ENCODE data around the gene CHCHD1. TPM values are rescaled to one million over a fixed set of nuclear protein-coding genes. Genes with fewer than 3 reads are reported as not detected.
"Not testable (repeated sequence)": the region's sequence is repeated elsewhere in the genome, so short reads cannot be mapped to it uniquely, and the experiment has no call there.

CHCHD1 gene
- total and polyA plus RNA-seq, 3 experiments from 2014 or later = 35.8 to 52.6 (median 37.2) TPM

DNA sequence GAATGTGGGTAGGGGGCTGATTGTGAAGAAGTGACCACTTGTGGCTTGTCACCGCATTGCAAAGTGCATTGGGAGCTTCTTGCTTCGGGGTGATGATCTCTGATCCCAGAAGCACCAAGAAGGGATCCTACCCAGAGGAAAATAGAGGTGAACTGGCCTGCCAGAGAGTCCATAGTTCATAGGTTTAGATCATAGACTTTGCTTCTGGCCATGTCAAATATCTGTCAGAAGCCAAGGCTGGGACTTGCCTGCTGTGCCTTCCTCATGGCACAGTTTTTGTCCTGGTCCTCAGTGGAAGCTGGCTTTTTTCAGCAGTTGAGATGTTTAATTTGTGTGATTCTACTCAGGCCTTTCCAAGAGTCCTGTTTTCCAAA lies 4.7 kb downstream of the CHCHD1 start:
- H3K4me1 ChIP-seq (ENCODE audit: insufficient read depth, low read length) = peaks cover 39% of the 10 kb centered on the region
- Mint-ChIP-seq H3K27me3 (no peaks in the 10 kb centered on the region), H3K36me3 (peaks cover 5 to 59% (median 7%) of the 10 kb centered on the region in 3 donors), H3K27ac (peak overlapping the region; percentile 89 to 98 (median 96)), H3K9me3 (peaks cover 0 to 3% (median 0%) of the 10 kb centered on the region in 5 donors), H3K4me1 (peaks cover 44 to 58% (median 45%) of the 10 kb centered on the region in 3 donors), H3K4me3 (peak overlapping the region; percentile 88 to 100 (median 93))
- ChIA-PET POLR2A (interaction anchor here (0.8 to 7.3 kb wide), 5 partner anchors 14 to 52 kb away, joined by 3 to 88 read pairs (median 11); partner anchors contain the start of gene SEC24C), CTCF (interaction anchor here (1.3 to 2.1 kb wide), 6 partner anchors 8 to 94 kb away, joined by 4 to 12 read pairs (median 6); partner anchors contain the start of gene SEC24C)
- peak overlapping the region; percentile 88 for H3K4me3 ChIP-seq (ENCODE audit: low read length)
- H3K27me3 ChIP-seq (ENCODE audit: insufficient read depth, low read length, poor library complexity, severe bottlenecking) = no peaks in the 10 kb centered on the region
- peaks cover 15% of the 10 kb centered on the region for H3K36me3 ChIP-seq (ENCODE audit: insufficient read depth, low read length)
- H3K27ac ChIP-seq (ENCODE audit: low read depth, low read length) = peak overlapping the region; percentile 77
- DNase-seq = no peak
- no peaks in the 10 kb centered on the region for H3K9me3 ChIP-seq (ENCODE audit: low read length)

DNA sequence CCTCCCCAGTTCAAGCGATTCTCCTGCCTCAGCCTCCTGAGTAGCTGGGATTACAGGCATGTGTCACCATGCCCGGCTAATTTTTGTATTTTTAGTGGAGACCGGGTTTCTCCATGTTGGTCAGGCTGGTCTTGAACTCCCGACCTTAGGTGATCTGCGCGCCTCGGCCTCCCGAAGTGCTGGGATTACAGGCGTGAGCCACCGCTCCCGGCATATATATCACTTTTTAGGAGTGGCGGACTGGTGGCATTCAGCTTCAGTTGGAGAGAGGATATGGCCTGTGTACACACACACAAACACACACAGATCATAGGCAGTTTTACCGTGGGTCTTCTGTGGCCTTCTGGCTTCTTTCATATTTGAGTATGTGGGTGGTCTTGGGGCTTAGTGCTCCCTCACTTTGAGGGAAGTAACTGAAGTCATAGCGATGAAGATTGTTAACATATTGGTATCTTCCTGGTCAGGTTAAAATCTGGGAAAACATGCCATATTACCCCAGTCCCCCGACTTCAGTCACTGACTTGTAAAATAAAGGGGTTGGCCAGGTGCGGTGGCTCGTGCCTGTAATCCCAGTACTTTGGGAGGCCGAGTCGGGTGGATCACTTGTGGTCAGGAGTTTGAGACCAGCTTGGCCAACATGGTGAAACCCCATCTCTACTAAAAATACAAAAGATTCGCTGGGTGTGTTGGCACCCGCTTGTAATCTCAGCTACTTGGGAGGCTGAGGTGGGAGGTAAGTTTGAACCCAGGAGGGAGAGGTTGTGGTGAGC lies 5.4 kb downstream of the CHCHD1 start:
- Histone ChIP-seq H3K4me1 (ENCODE audit: insufficient read depth, low read length) (peaks cover 39% of the 10 kb centered on the region), H3K36me3 (ENCODE audit: insufficient read depth, low read length) (peaks cover 21% of the 10 kb centered on the region)
- H3K4me1 Mint-ChIP-seq = peaks cover 39 to 52% (median 40%) of the 10 kb centered on the region in 3 donors
- H3K27me3 ChIP-seq (ENCODE audit: insufficient read depth, low read length, poor library complexity, severe bottlenecking); DNase-seq; H3K27ac ChIP-seq (ENCODE audit: low read depth, low read length); H3K4me3 ChIP-seq (ENCODE audit: low read length); H3K9me3 ChIP-seq (ENCODE audit: low read length); H3K9me3 Mint-ChIP-seq; H3K27me3 Mint-ChIP-seq: not testable (repeated sequence)
- H3K4me3 Mint-ChIP-seq = peak overlapping the region; percentile 40 to 71 (median 57)
- ChIA-PET POLR2A (interaction anchor here (1.9 to 7.3 kb wide), 3 partner anchors 15 to 44 kb away, joined by 11 to 88 read pairs (median 13); partner anchors contain the start of gene SEC24C), CTCF (interaction anchor here (1.3 to 2.1 kb wide), 7 partner anchors 7 to 93 kb away, joined by 3 to 12 read pairs (median 6); a partner anchor contains a TSS)
- peak overlapping the region in 6 of 8 donors; percentile 21 to 89 (median 51) for H3K27ac Mint-ChIP-seq
- H3K36me3 Mint-ChIP-seq = peaks cover 5 to 60% (median 7%) of the 10 kb centered on the region in 3 donors

DNA sequence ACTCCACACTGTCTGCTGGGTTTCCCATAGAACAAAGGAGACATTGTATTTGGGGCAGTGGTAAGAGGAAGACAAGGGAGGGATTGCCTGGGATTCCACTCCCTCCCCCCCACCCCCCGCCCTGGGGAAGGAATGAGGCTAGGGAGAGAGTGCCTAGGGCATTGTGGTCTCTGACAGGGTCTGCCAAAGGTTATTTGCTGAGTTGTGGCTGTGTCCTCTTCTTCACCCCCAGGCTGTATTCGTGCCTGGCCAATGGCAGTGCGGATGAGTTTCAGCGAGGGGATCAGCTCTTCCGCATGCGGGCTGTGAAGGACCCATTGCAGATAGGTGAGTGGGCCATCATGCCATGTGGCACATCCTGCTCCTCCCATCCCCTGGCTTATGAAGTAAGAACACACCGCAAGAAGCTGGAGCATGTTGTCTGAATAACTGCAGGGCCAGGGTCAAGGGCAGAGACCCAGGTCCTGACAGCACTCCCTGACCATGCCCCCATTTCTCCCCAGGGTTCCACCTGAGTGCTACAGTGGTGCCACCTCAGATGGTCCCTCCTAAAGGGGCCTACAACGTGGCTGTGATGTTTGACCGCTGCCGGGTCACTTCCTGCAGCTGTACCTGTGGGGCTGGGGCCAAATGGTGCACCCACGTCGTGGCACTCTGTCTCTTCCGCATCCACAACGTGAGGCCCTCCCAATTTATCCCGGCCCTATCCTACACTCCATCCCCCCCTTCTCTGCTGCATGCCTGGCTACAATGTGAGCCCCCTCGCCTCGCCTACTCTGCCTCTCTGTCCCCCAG lies 7.2 kb downstream of the CHCHD1 start:
- Histone ChIP-seq H3K36me3 (ENCODE audit: insufficient read depth, low read length) (peaks cover 38% of the 10 kb centered on the region), H3K27ac (ENCODE audit: low read depth, low read length) (no peak overlapping the region), H3K4me1 (ENCODE audit: insufficient read depth, low read length) (peaks cover 28% of the 10 kb centered on the region), H3K9me3 (ENCODE audit: low read length) (no peaks in the 10 kb centered on the region), H3K27me3 (ENCODE audit: insufficient read depth, low read length, poor library complexity, severe bottlenecking) (no peaks in the 10 kb centered on the region), H3K4me3 (ENCODE audit: low read length) (no peak overlapping the region)
- Mint-ChIP-seq H3K4me1 (peaks cover 27 to 37% (median 31%) of the 10 kb centered on the region in 3 donors), H3K27ac (peak overlapping the region in 2 of 8 donors; percentile 60 to 84), H3K9me3 (peaks cover 0 to 3% (median 0%) of the 10 kb centered on the region in 5 donors), H3K27me3 (peaks cover 0 to 2% of the 10 kb centered on the region in 2 donors), H3K4me3 (peak overlapping the region in 2 of 7 donors; percentile 73 to 76), H3K36me3 (peaks cover 12 to 73% (median 14%) of the 10 kb centered on the region in 3 donors)
- DNase-seq = no peak
- ChIA-PET POLR2A (no interaction called here), CTCF (interaction anchor here (0.9 to 1.3 kb wide), 3 partner anchors 16 to 90 kb away, joined by 3 to 6 read pairs (median 4); a partner anchor contains a TSS)

DNA sequence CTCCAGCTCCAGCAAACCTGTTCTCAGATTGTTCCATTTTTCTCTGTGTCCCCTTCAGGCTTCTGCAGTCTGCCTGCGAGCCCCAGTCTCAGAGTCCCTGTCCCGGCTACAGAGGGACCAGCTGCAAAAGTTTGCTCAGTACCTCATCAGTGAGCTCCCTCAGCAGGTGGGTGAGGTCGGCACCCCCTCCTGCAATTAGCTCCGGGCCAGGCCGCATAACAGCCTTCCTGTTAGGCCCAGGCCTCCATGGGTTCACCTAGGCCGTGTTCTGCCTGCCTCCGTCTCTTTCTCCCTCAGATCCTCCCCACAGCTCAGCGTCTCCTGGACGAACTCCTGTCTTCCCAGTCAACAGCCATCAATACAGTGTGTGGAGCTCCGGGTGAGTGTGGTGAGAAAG lies 7.8 kb downstream of the CHCHD1 start:
- peaks cover 26% of the 10 kb centered on the region for H3K4me1 ChIP-seq (ENCODE audit: insufficient read depth, low read length)
- no peaks in the 10 kb centered on the region for H3K9me3 ChIP-seq (ENCODE audit: low read length)
- H3K27ac Mint-ChIP-seq = peak overlapping the region in 1 of 8 donors; percentile 84
- H3K27me3 Mint-ChIP-seq = peaks cover 0 to 2% of the 10 kb centered on the region in 2 donors
- ChIA-PET CTCF (interaction anchor here (0.9 to 1.2 kb wide), 2 partner anchors 21 to 90 kb away, joined by 3 to 6 read pairs; no protein-coding TSS in a partner anchor), POLR2A (no interaction called here)
- H3K27me3 ChIP-seq (ENCODE audit: insufficient read depth, low read length, poor library complexity, severe bottlenecking) = no peaks in the 10 kb centered on the region
- no peak overlapping the region for H3K27ac ChIP-seq (ENCODE audit: low read depth, low read length)
- no peak overlapping the region for H3K4me3 ChIP-seq (ENCODE audit: low read length)
- no peak for DNase-seq
- peaks cover 12 to 79% (median 14%) of the 10 kb centered on the region in 3 donors for H3K36me3 Mint-ChIP-seq
- H3K4me3 Mint-ChIP-seq = peak overlapping the region in 1 of 7 donors; percentile 76
- H3K36me3 ChIP-seq (ENCODE audit: insufficient read depth, low read length) = peaks cover 44% of the 10 kb centered on the region
- peaks cover 27 to 35% (median 29%) of the 10 kb centered on the region in 3 donors for H3K4me1 Mint-ChIP-seq
- peaks cover 0 to 3% (median 0%) of the 10 kb centered on the region in 5 donors for H3K9me3 Mint-ChIP-seq

DNA sequence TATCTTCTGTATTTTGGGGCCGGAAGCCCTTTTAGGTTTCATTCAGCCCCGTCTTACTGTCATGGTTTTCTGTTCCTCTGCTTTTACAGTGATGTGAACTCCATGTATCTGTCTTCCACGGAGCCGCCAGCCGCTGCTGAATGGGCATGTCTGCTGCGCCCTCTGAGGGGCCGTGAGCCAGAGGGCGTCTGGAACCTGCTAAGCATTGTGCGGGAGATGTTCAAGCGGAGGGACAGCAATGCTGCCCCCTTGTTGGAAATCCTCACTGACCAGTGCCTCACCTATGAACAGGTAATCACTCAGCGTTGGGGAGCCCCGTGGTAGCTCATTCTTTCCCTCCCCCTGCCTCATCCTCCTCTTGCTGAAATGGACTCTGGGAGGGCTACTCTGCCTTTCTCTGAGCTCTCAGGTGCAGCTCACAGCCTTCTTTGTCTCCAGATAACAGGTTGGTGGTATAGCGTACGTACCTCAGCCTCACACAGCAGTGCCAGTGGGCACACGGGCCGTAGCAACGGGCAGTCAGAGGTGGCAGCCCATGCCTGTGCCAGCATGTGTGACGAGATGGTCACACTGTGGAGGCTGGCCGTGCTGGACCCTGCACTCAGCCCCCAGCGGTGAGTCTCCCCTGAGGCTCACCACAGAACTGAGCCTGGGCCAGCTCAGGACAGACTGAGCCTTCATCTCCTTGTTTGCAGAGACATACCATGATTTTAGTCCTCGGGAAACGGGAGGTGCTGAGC lies 9.2 kb downstream of the CHCHD1 start:
- Mint-ChIP-seq H3K4me3 (peak overlapping the region in 1 of 7 donors; percentile 76), H3K27me3 (peaks cover 0 to 2% of the 10 kb centered on the region in 2 donors), H3K9me3 (peaks cover 0 to 2% (median 0%) of the 10 kb centered on the region in 5 donors), H3K36me3 (peaks cover 14 to 84% (median 16%) of the 10 kb centered on the region in 3 donors), H3K4me1 (peaks cover 19 to 24% (median 19%) of the 10 kb centered on the region in 3 donors), H3K27ac (peak overlapping the region in 2 of 8 donors; percentile 39 to 43)
- POLR2A ChIA-PET = interaction anchor here (1.1 kb wide), 1 partner anchor 19 kb away, joined by 5 read pairs; no protein-coding TSS in a partner anchor
- Histone ChIP-seq H3K9me3 (ENCODE audit: low read length) (no peaks in the 10 kb centered on the region), H3K4me3 (ENCODE audit: low read length) (no peak overlapping the region), H3K27me3 (ENCODE audit: insufficient read depth, low read length, poor library complexity, severe bottlenecking) (no peaks in the 10 kb centered on the region), H3K27ac (ENCODE audit: low read depth, low read length) (no peak overlapping the region), H3K36me3 (ENCODE audit: insufficient read depth, low read length) (peaks cover 50% of the 10 kb centered on the region), H3K4me1 (ENCODE audit: insufficient read depth, low read length) (peaks cover 22% of the 10 kb centered on the region)
- CTCF ChIA-PET = interaction anchor here (1.9 kb wide), 1 partner anchor 18 kb away, joined by 6 read pairs; a partner anchor contains a TSS
- no peak for DNase-seq

DNA sequence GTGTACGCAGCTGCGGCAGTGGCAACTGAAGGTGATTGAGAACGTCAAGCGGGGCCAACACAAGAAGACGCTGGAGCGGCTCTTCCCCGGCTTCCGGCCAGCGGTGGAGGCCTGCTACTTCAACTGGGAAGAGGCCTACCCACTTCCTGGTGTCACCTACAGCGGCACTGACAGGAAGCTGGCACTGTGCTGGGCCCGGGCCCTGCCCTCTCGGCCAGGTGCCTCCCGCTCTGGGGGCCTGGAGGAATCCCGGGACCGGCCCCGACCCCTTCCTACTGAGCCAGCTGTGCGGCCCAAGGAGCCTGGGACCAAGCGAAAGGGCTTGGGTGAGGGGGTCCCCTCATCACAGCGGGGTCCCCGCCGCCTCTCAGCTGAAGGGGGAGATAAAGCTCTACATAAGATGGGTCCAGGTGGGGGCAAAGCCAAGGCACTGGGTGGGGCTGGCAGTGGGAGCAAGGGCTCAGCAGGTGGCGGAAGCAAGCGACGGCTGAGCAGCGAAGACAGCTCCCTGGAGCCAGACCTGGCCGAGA lies 10.1 kb downstream of the CHCHD1 start:
- H3K4me3 ChIP-seq (ENCODE audit: low read length) = no peak overlapping the region
- DNase-seq = no peak
- Mint-ChIP-seq H3K4me3 (no peak overlapping the region), H3K9me3 (no peaks in the 10 kb centered on the region), H3K27me3 (peaks cover 0 to 2% of the 10 kb centered on the region in 2 donors), H3K36me3 (peaks cover 14 to 85% (median 19%) of the 10 kb centered on the region in 3 donors), H3K4me1 (peaks cover 10 to 16% (median 13%) of the 10 kb centered on the region in 3 donors), H3K27ac (peak overlapping the region in 1 of 8 donors; percentile 39)
- no peaks in the 10 kb centered on the region for H3K27me3 ChIP-seq (ENCODE audit: insufficient read depth, low read length, poor library complexity, severe bottlenecking)
- H3K27ac ChIP-seq (ENCODE audit: low read depth, low read length) = no peak overlapping the region
- POLR2A ChIA-PET = no interaction called here
- CTCF ChIA-PET = interaction anchor here (1.9 kb wide), 1 partner anchor 19 kb away, joined by 6 read pairs; a partner anchor contains a TSS
- H3K9me3 ChIP-seq (ENCODE audit: low read length) = no peaks in the 10 kb centered on the region
- H3K36me3 ChIP-seq (ENCODE audit: insufficient read depth, low read length) = peaks cover 58% of the 10 kb centered on the region
- peaks cover 14% of the 10 kb centered on the region for H3K4me1 ChIP-seq (ENCODE audit: insufficient read depth, low read length)

DNA sequence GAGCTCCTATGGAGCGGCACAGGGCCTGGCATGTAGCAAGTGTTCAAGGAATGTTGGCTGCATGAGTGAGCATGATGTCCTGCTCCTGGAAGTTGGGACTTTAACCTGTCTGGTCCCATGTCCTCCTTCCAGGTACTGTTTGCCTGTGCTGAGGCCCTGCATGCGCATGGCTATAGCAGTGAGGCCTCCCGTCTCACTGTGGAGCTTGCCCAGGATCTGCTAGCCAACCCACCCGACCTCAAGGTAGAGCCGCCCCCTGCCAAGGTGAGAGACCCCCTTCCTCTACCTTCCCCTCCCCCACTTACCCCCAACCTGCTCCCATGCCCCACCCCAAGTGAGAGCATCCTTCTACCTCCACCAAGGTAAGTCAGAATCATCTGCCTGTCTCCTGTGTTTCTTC lies 11.6 kb downstream of the CHCHD1 start:
- H3K4me3 Mint-ChIP-seq = peak overlapping the region in 1 of 7 donors; percentile 41
- H3K4me3 ChIP-seq (ENCODE audit: low read length) = no peak overlapping the region
- peaks cover 14 to 94% (median 24%) of the 10 kb centered on the region in 3 donors for H3K36me3 Mint-ChIP-seq
- no peak overlapping the region for H3K27ac ChIP-seq (ENCODE audit: low read depth, low read length)
- peak overlapping the region in 2 of 8 donors; percentile 34 to 51 for H3K27ac Mint-ChIP-seq
- H3K36me3 ChIP-seq (ENCODE audit: insufficient read depth, low read length) = peaks cover 62% of the 10 kb centered on the region
- H3K4me1 ChIP-seq (ENCODE audit: insufficient read depth, low read length) = peaks cover 1% of the 10 kb centered on the region
- DNase-seq = no peak
- no peaks in the 10 kb centered on the region for H3K9me3 ChIP-seq (ENCODE audit: low read length)
- peaks cover 0 to 2% of the 10 kb centered on the region in 2 donors for H3K27me3 Mint-ChIP-seq
- peaks cover 0 to 4% (median 2%) of the 10 kb centered on the region in 3 donors for H3K4me1 Mint-ChIP-seq
- no peaks in the 10 kb centered on the region for H3K9me3 Mint-ChIP-seq
- POLR2A ChIA-PET = no interaction called here
- CTCF ChIA-PET = interaction anchor here (1.3 kb wide), 1 partner anchor 15 kb away, joined by 3 read pairs; no protein-coding TSS in a partner anchor
- no peaks in the 10 kb centered on the region for H3K27me3 ChIP-seq (ENCODE audit: insufficient read depth, low read length, poor library complexity, severe bottlenecking)

All from CD8-positive, alpha-beta memory T cell (primary cell).